ENCODE measurements around the gene SPAG6.

GRCh38 chr10:22344781-22345300, 455 bp upstream of the SPAG6 start:
- TF ChIP-seq CTCF (IDR thresholded peaks at IDR 0.05) (no peak), POLR2AphosphoS5 (IDR thresholded peaks at IDR 0.05) (no peak), POLR2A (IDR thresholded peaks at IDR 0.05; ENCODE audit: low read depth) (no peak), EP300 (IDR thresholded peaks at IDR 0.05) (no peak)
